GM12873 (cell line): ENCODE data around the gene C17orf50.
A peak's percentile ranks its signal among the peaks of the same experiment; 100 is the strongest.

Experiments
- TF ChIP-seq, protein P1 (sequence below): IDR thresholded peaks from 2 replicates; pipeline ENCODE4 v1.5.1; 2012; ENCODE audit warnings: low read depth, mild to moderate bottlenecking, moderate library complexity, low read length, control low read depth; ENCODE audit not compliant: insufficient read depth; ENCODE audit errors: missing control alignments

The C17orf50 gene

DNA sequence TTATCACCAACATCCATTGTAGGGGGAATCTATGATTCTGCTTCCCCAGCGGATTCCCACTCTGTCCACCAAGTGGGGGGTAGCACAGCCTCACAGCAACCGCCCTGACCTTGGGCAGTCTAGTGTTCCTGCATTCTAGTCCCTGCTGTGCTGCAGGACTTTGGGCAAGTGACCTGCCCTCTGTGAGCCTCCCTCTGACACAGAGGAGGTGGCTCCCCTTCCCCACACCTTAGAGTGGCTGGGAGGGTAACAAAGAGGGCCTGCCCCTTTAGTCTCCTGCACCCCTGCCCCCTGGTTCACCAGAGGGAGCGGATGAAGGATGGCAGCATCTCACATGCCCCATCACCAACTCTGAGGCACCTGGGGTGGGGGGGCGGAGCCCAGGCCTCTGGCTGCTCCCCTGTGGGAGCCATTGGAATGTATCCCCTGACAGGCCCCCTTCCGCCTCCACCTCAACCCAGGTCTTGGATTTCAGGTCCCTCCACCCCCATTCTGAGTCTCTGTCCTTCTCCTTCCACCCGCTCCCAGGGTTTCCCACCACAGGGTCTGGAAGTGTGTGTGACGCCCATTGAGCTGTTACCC lies 17.7 kb upstream of the C17orf50 start:
- TF ChIP-seq, protein P1, sequence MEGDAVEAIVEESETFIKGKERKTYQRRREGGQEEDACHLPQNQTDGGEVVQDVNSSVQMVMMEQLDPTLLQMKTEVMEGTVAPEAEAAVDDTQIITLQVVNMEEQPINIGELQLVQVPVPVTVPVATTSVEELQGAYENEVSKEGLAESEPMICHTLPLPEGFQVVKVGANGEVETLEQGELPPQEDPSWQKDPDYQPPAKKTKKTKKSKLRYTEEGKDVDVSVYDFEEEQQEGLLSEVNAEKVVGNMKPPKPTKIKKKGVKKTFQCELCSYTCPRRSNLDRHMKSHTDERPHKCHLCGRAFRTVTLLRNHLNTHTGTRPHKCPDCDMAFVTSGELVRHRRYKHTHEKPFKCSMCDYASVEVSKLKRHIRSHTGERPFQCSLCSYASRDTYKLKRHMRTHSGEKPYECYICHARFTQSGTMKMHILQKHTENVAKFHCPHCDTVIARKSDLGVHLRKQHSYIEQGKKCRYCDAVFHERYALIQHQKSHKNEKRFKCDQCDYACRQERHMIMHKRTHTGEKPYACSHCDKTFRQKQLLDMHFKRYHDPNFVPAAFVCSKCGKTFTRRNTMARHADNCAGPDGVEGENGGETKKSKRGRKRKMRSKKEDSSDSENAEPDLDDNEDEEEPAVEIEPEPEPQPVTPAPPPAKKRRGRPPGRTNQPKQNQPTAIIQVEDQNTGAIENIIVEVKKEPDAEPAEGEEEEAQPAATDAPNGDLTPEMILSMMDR, result no peak

DNA sequence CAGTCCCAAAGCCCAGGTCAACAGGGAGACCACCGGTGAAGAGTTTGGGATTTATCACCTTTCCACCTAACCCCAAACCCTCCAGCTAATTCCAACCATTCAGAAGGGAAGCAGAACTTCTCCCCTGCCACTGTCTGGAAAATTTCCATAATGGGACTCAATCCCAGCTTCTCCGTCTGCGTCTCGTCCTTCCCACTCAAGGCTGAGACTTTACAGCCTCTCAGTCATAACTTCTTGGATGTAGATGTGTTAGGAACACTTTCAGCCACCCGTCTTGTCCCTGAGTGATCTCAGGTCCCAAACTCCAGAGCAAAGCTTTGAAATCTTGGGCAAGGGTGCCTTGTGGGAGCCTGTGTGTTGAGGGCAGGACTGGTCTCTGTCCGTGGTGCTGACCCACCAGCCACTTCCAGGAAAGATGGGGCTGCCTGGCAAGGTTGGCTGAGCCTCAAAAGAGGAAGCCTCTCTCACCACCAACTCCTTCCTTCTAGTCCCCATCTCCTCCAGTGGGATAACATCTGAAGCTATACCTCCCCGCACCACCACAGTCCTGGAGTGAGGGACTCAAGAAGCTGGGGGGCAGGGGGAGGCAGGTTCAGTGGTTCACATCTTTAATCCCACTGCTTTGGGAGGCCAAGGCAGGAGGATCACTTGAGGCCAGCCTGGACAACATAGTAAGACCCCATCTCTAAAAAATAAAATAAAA lies 16.9 kb upstream of the C17orf50 start:
- TF ChIP-seq, protein P1, result no peak

DNA sequence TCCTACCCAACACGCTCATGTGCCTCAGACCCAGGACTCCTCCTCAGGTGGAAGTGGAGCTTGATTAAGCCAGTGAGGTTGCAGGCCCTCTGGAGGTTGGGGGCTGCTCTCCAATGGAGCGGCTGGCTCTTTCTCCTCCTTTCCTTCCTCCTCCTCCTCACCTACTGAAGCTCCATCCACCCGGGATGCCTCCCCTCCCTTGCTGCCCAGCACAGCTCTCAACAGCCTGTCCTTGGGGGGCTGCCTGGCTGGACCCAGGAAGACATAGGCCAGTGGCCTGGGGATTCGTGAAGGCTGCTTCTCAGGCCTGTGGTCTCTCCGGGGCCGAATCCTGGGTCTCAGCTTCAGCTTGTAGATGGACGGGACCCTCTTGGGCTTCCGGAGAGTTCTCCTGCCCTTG lies 15.9 kb upstream of the C17orf50 start:
- TF ChIP-seq, protein P1, result no peak

DNA sequence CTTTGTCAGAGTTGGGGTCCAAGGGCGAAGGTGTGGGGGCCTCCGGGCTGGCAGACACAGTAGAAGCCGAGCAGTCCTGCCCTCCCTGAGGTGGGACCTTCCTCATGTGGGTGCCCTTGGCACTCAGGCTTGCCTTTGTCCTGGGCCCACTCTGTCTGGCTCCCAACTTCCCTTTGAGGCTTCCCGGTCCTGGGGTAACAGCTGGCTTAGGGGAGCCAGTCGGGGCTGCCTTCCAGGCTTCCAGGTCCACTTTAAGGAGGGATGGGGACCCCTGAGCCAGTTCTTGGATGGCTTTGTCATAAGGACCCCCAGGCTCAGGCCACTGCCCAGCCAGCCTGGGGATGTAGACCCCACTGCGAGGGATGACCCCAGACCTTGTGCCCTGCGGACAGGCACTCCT lies 15.4 kb upstream of the C17orf50 start:
- TF ChIP-seq, protein P1, result no peak

DNA sequence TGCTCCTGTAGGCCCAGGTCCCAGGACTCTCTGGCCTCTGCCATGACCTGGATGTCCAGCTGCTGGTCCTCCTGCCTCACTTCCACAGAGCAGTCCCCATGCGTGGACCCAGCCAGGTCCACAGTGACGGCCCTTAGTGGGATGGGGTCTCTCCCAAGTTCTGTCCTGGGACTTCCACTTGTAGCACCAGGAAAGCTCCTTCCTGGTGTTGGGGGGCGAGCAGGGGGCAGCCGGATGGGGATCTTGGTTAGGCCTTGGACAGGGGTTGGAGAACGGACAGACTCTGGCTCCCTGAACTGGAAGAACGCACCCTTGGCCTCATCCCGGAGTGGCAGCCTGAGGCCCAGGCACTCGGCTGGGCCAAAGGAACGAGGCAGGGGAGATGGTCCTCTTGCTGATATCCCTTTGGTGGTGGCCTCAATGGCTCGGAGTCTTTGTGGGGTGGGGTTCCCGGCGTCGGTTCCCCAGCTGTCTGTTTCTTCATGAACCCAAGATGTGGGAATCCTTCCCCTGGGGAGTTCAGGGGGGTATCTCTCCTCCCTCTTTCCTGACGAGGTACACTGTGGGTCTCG lies 14.9 kb upstream of the C17orf50 start:
- TF ChIP-seq, protein P1, result no peak

DNA sequence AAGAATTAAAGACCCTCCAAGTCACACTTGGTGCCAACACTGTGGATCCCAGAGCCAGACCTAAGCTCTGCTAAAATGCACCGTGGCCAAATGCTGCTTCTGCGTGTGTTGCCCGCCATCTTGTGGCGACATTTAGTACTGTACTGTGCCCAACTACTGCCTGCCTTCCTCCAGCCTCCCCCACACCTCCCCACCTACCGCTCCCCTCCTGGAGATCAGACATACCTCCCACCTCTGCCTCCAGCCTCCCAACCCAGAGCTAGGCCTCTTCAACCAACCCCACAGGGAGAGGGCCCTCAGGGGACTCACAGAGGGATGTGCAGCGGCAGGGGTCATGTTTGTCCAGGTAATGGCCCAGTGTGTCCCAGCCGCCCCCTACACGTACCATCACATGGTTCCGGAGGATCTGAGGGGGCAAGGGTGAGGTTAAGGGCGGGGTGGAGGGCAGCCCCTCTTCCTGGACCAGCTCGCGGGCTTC lies 13.1 kb upstream of the C17orf50 start:
- TF ChIP-seq, protein P1, result peak; percentile 91

DNA sequence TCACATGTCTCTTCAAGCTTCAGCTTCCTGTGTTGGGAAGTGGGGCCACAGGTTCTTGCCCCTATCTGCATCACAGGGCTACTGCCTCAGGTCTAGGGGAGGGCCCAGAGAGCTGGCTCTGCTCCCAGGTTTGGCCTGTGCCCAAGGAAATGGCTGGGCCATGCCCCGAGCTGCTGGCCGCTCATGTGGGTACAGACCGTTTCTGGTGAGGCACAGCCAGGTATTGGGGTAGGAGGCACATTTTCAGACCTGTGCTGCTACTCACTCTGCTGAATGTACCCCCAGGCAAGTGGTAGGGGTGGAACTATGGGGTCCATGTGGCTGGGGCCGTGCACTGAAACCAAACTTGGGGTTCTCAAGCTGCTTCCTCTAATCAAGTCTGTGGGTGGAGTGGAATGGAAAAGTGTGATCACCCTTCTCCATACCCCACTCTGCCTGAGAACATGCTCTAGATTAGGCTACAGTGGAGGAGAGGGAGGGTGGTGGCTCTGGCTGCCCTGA lies 12.3 kb upstream of the C17orf50 start:
- TF ChIP-seq, protein P1, result no peak
